ENCODE measurements around the gene LDLRAD4. TPM values are rescaled to one million over a fixed set of nuclear protein-coding genes. Genes with fewer than 3 reads are reported as not detected.

LDLRAD4 gene
- total RNA-seq, 1 experiment from 2014 or later = not detected

- ChIA-PET CTCF (interaction anchor here (0.5 to 1.0 kb wide), 2 partner anchors 315 to 371 kb away, joined by 3 to 16 read pairs; no protein-coding TSS in a partner anchor), POLR2A (ENCODE audit: unreplicated experiment) (no interaction called here)
- BruUV-seq (replicated peaks) = no TSS peak
- Histone ChIP-seq H3K36me3 (ENCODE audit: low read depth, low read length) (no peaks in the 10 kb centered on the region), H3K79me2 (ENCODE audit: low read length) (no peaks in the 10 kb centered on the region), H3K27ac (ENCODE audit: low read length) (no peak overlapping the region), H3K4me1 (ENCODE audit: insufficient read depth, low read length) (no peaks in the 10 kb centered on the region), H2AFZ (ENCODE audit: low read length) (no peak overlapping the region), H3K9me3 (ENCODE audit: low read length) (no peaks in the 10 kb centered on the region), H3K4me2 (ENCODE audit: low read length) (no peak overlapping the region), H4K20me1 (ENCODE audit: low read length) (no peaks in the 10 kb centered on the region), H3K27me3 (ENCODE audit: low read length) (peaks cover 89% of the 10 kb centered on the region), H3K9me2 (replicated peaks; ENCODE audit: low read length) (no peaks in the 10 kb centered on the region), H3K4me3 (ENCODE audit: low read length) (no peak overlapping the region), H3K9ac (ENCODE audit: low read length) (no peak overlapping the region), H3F3A (ENCODE audit: low read length, unreplicated experiment) (no peaks in the 10 kb centered on the region)
- peak; percentile 47 for DNase-seq
- intact Hi-C loops (cut with micrococcal nuclease) = no loop called here
- peak; percentile 95 for ATAC-seq
- TF ChIP-seq EZH2phosphoT487 (IDR thresholded peaks at IDR 0.05; ENCODE audit: borderline replicate concordance, low read length) = no peak
- TF ChIP-seq, protein P1, sequence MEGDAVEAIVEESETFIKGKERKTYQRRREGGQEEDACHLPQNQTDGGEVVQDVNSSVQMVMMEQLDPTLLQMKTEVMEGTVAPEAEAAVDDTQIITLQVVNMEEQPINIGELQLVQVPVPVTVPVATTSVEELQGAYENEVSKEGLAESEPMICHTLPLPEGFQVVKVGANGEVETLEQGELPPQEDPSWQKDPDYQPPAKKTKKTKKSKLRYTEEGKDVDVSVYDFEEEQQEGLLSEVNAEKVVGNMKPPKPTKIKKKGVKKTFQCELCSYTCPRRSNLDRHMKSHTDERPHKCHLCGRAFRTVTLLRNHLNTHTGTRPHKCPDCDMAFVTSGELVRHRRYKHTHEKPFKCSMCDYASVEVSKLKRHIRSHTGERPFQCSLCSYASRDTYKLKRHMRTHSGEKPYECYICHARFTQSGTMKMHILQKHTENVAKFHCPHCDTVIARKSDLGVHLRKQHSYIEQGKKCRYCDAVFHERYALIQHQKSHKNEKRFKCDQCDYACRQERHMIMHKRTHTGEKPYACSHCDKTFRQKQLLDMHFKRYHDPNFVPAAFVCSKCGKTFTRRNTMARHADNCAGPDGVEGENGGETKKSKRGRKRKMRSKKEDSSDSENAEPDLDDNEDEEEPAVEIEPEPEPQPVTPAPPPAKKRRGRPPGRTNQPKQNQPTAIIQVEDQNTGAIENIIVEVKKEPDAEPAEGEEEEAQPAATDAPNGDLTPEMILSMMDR (conservative IDR thresholded peaks at IDR 0.05; ENCODE audit: low read depth, low read length) = peak; percentile 57
Observed at GRCh38 chr18:13530879-13531387, 312.4 kb downstream of the LDLRAD4 start.

DNA sequence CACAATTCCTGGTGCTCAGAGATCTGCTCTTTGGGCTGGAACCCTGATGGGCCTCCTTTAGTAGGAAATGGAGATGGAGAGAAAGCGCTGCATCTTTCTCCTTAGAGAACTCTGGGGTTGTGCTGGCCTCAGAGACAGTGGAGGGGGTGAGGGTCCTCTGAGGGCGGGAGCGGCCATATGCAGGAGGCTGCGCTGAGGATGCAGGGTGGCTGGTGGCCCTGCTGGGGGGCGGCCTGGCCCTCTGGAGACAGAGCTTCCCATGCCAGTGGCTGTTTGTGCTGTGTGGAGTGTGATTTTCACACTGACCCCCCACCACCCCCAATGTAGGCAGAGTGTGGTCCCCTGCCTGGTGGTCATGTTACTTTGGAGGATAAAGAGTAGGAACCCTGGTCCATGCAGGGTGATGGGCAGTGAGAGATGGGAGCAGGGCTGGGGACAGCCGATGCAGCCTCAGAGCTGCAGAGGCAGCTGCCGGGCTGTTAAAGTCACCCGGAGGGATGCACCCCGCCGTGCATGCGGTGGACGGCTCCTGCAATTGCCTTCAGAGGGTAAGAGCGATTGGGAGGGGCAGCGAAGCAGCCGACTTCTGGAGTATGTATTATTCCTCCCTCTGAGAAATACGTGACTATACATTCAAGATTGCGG lies 313.2 kb downstream of the LDLRAD4 start:
- no peaks in the 10 kb centered on the region for H3K36me3 ChIP-seq (ENCODE audit: low read depth, low read length)
- H3K79me2 ChIP-seq (ENCODE audit: low read length) = no peaks in the 10 kb centered on the region
- DNase-seq = no peak
- no TSS peak for BruUV-seq (replicated peaks)
- ChIA-PET CTCF (no interaction called here), POLR2A (ENCODE audit: unreplicated experiment) (no interaction called here)
- no peak for TF ChIP-seq EZH2phosphoT487 (IDR thresholded peaks at IDR 0.05; ENCODE audit: borderline replicate concordance, low read length)
- TF ChIP-seq, protein P1 (conservative IDR thresholded peaks at IDR 0.05; ENCODE audit: low read depth, low read length) = no peak
- TF ChIP-seq EZH2 (IDR thresholded peaks at IDR 0.05; ENCODE audit: low read length, unreplicated experiment) = no peak
- H3K9ac ChIP-seq (ENCODE audit: low read length) = no peak overlapping the region
- H2AFZ ChIP-seq (ENCODE audit: low read length) = no peak overlapping the region
- no peak for ATAC-seq
- no peaks in the 10 kb centered on the region for H3F3A ChIP-seq (ENCODE audit: low read length, unreplicated experiment)
- peaks cover 89% of the 10 kb centered on the region for H3K27me3 ChIP-seq (ENCODE audit: low read length)
- H3K4me1 ChIP-seq (ENCODE audit: insufficient read depth, low read length) = no peaks in the 10 kb centered on the region
- intact Hi-C loops (cut with micrococcal nuclease) = no loop called here
- no peaks in the 10 kb centered on the region for H3K9me2 ChIP-seq (replicated peaks; ENCODE audit: low read length)
- H3K4me3 ChIP-seq (ENCODE audit: low read length) = no peak overlapping the region
- H3K4me2 ChIP-seq (ENCODE audit: low read length) = no peak overlapping the region
- H4K20me1 ChIP-seq (ENCODE audit: low read length) = no peaks in the 10 kb centered on the region
- no peaks in the 10 kb centered on the region for H3K9me3 ChIP-seq (ENCODE audit: low read length)
- H3K27ac ChIP-seq (ENCODE audit: low read length) = no peak overlapping the region

DNA sequence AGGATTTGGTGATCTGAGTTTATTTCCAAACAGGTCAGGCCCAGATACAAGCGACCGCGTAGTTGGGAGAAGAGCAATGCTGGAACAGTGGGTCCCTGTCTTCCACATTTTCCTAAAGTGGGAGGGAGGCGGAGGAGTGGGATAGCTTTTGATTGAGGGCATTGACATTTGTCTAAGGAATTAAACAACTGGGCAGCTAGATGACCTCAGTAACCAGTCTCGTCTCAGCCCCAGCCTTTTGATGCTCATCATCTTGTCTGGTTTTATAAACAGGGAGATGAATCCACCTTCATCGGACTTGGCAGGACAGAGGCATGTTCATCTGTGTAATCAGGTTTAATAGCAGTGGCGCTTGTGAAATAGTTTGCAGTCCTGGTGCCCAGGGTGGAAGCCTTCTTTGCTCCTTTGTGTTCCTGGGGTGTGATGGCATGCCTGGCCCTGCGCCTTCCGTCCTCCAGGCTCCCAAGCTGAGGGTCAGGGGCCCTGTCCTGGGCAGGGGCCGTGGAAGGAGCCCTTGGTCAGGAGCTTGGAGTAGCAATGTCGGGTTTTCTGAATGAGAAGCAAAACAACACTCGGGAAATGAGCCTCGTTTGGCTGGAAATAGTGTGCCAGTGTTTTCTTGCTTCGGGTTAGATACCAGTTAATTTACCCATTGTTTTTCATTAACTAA lies 314.0 kb downstream of the LDLRAD4 start:
- Histone ChIP-seq H2AFZ (ENCODE audit: low read length) (no peak overlapping the region), H3K4me2 (ENCODE audit: low read length) (no peak overlapping the region), H3K9me3 (ENCODE audit: low read length) (no peaks in the 10 kb centered on the region), H3K4me3 (ENCODE audit: low read length) (no peak overlapping the region), H3K27me3 (ENCODE audit: low read length) (peaks cover 89% of the 10 kb centered on the region), H3K27ac (ENCODE audit: low read length) (no peak overlapping the region), H3K4me1 (ENCODE audit: insufficient read depth, low read length) (no peaks in the 10 kb centered on the region), H4K20me1 (ENCODE audit: low read length) (no peaks in the 10 kb centered on the region), H3K9me2 (replicated peaks; ENCODE audit: low read length) (no peaks in the 10 kb centered on the region), H3F3A (ENCODE audit: low read length, unreplicated experiment) (no peaks in the 10 kb centered on the region), H3K9ac (ENCODE audit: low read length) (no peak overlapping the region), H3K36me3 (ENCODE audit: low read depth, low read length) (no peaks in the 10 kb centered on the region), H3K79me2 (ENCODE audit: low read length) (no peaks in the 10 kb centered on the region)
- TF ChIP-seq EZH2phosphoT487 (IDR thresholded peaks at IDR 0.05; ENCODE audit: borderline replicate concordance, low read length) (no peak), EZH2 (IDR thresholded peaks at IDR 0.05; ENCODE audit: low read length, unreplicated experiment) (no peak)
- TF ChIP-seq, protein P1 (conservative IDR thresholded peaks at IDR 0.05; ENCODE audit: low read depth, low read length) = no peak
- intact Hi-C loops (cut with micrococcal nuclease) = no loop called here
- ATAC-seq (no peak), DNase-seq (no peak)
- ChIA-PET POLR2A (ENCODE audit: unreplicated experiment) (no interaction called here), CTCF (interaction anchor here (1.1 kb wide), 1 partner anchor 317 kb away, joined by 3 read pairs; no protein-coding TSS in a partner anchor)
- BruUV-seq (replicated peaks) = no TSS peak
